Activated naive CD8-positive, alpha-beta T cell treated with anti-CD3 and anti-CD28 coated beads, Interleukin-2, amount 50 U/mL, for 24 hours (primary cell): Measurements from ENCODE around the gene WFIKKN1.

Experiments
- ATAC-seq: fragments of 150-1000 bp; cut with Tn5 transposase; one replicate; pipeline ENCODE4 v1.10.0; 2021
- DNase-seq: peaks from one replicate; pipeline ENCODE4 v3.0.0; 2021
- H3K27ac Mint-ChIP-seq: one replicate; pipeline ENCODE4 v1.8.0; 2021; ENCODE audit warnings: mild to moderate bottlenecking, mixed read lengths
- H3K27me3 Mint-ChIP-seq: one replicate; pipeline ENCODE4 v1.8.0; 2021; ENCODE audit warnings: mixed read lengths
- H3K36me3 Mint-ChIP-seq: one replicate; pipeline ENCODE4 v1.8.0; 2021; ENCODE audit warnings: low read depth, mixed read lengths
- H3K4me1 Mint-ChIP-seq: one replicate; pipeline ENCODE4 v1.8.0; 2021; ENCODE audit warnings: mixed read lengths
- H3K4me3 Mint-ChIP-seq: one replicate; pipeline ENCODE4 v1.8.0; 2021; ENCODE audit warnings: mild to moderate bottlenecking, moderate library complexity, mixed read lengths
- H3K9me3 Mint-ChIP-seq: one replicate; pipeline ENCODE4 v1.8.0; 2021; ENCODE audit warnings: mixed read lengths

Gene WFIKKN1

GRCh38 chr16:647173-647902 lies 16.6 kb downstream of the WFIKKN1 start:
- Mint-ChIP-seq H3K9me3 (no peaks in the 10 kb centered on the region), H3K27me3 (no peaks in the 10 kb centered on the region), H3K27ac (no peak overlapping the region), H3K36me3 (peaks cover 9% of the 10 kb centered on the region), H3K4me1 (peaks cover 24% of the 10 kb centered on the region), H3K4me3 (peak overlapping the region; percentile 6)
- DNase-seq (no peak), ATAC-seq (no peak)

- H3K27me3 Mint-ChIP-seq, result no peaks in the 10 kb centered on the region
- H3K27ac Mint-ChIP-seq, result peak overlapping the region; percentile 83
- peaks cover 11% of the 10 kb centered on the region for H3K36me3 Mint-ChIP-seq
- DNase-seq (peak; percentile 75), ATAC-seq (peak; percentile 38)
- H3K4me3 Mint-ChIP-seq, result peak overlapping the region; percentile 83
- H3K9me3 Mint-ChIP-seq, result no peaks in the 10 kb centered on the region
- peaks cover 21% of the 10 kb centered on the region for H3K4me1 Mint-ChIP-seq
Measured at GRCh38 chr16:648071-648780, 17.4 kb downstream of the WFIKKN1 start.

- Mint-ChIP-seq H3K4me3 (peak within 1 kb of the TSS; percentile 83), H3K4me1 (peaks cover 17% of the 10 kb centered on the region), H3K27me3 (no peaks in the 10 kb centered on the region), H3K36me3 (peaks cover 10% of the 10 kb centered on the region), H3K27ac (peak within 1 kb of the TSS; percentile 83), H3K9me3 (no peaks in the 10 kb centered on the region)
- DNase-seq (peak; percentile 96), ATAC-seq (peak; percentile 85)
Measured at GRCh38 chr16:648781-649589, 18.2 kb downstream of the WFIKKN1 start, which contains the start of gene WDR90. Gene WDR90 (plus strand): TSS chr16:649365. CDS start chr16:649417, 52 bp downstream.

- H3K4me3 Mint-ChIP-seq, result peak overlapping the region; percentile 79
- no peaks in the 10 kb centered on the region for H3K9me3 Mint-ChIP-seq
- DNase-seq (peak; percentile 35), ATAC-seq (no peak)
- peaks cover 5% of the 10 kb centered on the region for H3K36me3 Mint-ChIP-seq
- H3K27me3 Mint-ChIP-seq, result no peaks in the 10 kb centered on the region
- peak overlapping the region; percentile 65 for H3K27ac Mint-ChIP-seq
- H3K4me1 Mint-ChIP-seq, result peaks cover 10% of the 10 kb centered on the region
Measured at GRCh38 chr16:649631-650030, 18.8 kb downstream of the WFIKKN1 start.

GRCh38 chr16:651844-652243 lies 21.1 kb downstream of the WFIKKN1 start:
- H3K27me3 Mint-ChIP-seq, result no peaks in the 10 kb centered on the region
- H3K4me1 Mint-ChIP-seq, result peaks cover 10% of the 10 kb centered on the region
- H3K4me3 Mint-ChIP-seq, result no peak overlapping the region
- no peak for DNase-seq
- no peak overlapping the region for H3K27ac Mint-ChIP-seq
- H3K36me3 Mint-ChIP-seq, result peaks cover 4% of the 10 kb centered on the region
- no peak for ATAC-seq
- no peaks in the 10 kb centered on the region for H3K9me3 Mint-ChIP-seq

DNA sequence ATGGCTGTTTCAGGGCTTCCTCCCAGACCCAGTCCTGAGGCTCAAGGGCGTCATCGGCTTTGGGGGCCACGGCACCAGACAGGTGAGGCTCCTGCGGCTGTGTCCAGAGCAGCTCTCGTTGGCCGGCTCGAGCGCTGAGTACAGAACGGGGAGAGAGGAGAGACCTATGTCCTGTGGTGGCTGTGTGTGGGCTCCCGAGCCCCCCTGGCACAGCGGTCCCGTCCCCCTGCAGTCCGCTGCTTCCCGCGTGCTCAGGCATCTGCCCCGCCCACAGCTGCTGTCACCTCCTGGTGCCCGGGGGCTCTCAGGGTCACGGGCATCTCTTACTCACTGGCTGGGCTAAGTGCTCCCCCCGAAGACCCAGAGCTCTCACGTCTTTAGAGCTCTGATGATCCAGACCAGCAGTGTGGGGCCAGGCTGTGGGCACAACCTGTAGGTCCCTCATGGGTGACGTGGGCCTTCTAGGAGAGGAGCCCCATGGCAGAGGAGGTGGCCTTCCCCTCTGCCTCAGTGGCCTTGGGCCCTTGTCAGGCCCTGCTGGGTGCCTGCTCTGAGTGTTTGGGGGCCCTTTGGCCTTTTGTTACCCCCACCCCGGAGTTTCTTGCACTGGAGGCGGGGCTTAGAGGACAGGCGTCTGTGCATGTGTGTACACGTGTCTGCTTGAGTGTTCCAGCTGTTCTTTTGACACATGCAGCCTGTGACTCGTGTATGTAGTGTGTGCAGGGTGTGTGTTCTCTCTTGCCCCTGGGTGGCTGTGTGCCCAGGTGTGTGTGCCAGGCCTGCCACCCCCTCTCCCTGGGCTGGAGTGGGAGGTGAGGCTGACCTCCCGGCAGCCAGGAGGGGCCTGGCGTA lies 21.9 kb downstream of the WFIKKN1 start:
- H3K27me3 Mint-ChIP-seq, result no peaks in the 10 kb centered on the region
- H3K4me1 Mint-ChIP-seq, result peaks cover 10% of the 10 kb centered on the region
- ATAC-seq (no peak), DNase-seq (no peak)
- H3K36me3 Mint-ChIP-seq, result peaks cover 4% of the 10 kb centered on the region
- no peaks in the 10 kb centered on the region for H3K9me3 Mint-ChIP-seq
- H3K27ac Mint-ChIP-seq, result no peak overlapping the region
- no peak overlapping the region for H3K4me3 Mint-ChIP-seq

DNA sequence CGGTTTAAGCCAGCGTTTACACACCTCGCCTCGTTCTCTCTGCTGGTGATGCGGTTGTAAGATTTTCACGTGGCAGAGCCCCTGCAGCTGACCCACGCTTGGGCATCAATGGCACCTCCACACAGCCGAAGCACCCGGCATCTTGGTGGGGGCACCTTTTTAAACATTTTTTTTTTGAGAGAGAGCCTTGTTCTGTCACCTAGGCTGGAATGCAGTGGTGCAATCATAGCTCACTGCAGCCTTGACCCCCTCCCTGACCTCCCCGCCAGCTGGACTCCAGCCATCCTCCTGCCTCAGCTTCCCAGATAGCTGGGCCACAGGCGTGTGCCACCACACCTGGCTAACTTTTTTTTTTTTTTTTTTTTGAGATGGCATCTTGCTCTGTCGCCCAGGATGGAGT lies 23.2 kb downstream of the WFIKKN1 start:
- DNase-seq (no peak), ATAC-seq (no peak)
- Mint-ChIP-seq H3K4me1 (peaks cover 4% of the 10 kb centered on the region), H3K4me3 (no peak overlapping the region), H3K9me3 (no peaks in the 10 kb centered on the region), H3K27ac (no peak overlapping the region), H3K27me3 (no peaks in the 10 kb centered on the region), H3K36me3 (peaks cover 2% of the 10 kb centered on the region)

DNA sequence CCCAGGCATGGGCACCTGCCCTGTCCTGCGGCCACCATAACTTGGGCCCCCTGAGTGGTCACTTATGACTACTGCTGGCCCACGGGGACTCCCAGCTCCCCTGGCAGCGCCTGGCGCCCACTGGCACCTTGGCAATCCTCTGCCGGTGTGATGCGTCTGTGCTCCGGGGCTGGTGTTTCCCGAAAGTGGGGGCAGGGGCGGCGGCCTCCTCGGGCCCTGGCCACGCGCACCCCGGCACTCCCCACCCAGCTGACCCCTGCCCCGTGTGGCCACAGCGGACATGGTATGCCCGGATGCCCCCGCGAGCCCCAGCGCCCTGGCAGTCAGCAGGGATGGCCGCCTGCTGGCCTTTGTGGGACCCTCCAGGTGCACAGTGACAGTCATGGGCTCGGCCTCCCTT lies 26.7 kb downstream of the WFIKKN1 start:
- Mint-ChIP-seq H3K27me3 (no peaks in the 10 kb centered on the region), H3K27ac (no peak overlapping the region), H3K4me3 (no peak overlapping the region), H3K9me3 (no peaks in the 10 kb centered on the region), H3K4me1 (peaks cover 5% of the 10 kb centered on the region), H3K36me3 (peaks cover 3% of the 10 kb centered on the region)
- no peak for ATAC-seq
- no peak for DNase-seq

DNA sequence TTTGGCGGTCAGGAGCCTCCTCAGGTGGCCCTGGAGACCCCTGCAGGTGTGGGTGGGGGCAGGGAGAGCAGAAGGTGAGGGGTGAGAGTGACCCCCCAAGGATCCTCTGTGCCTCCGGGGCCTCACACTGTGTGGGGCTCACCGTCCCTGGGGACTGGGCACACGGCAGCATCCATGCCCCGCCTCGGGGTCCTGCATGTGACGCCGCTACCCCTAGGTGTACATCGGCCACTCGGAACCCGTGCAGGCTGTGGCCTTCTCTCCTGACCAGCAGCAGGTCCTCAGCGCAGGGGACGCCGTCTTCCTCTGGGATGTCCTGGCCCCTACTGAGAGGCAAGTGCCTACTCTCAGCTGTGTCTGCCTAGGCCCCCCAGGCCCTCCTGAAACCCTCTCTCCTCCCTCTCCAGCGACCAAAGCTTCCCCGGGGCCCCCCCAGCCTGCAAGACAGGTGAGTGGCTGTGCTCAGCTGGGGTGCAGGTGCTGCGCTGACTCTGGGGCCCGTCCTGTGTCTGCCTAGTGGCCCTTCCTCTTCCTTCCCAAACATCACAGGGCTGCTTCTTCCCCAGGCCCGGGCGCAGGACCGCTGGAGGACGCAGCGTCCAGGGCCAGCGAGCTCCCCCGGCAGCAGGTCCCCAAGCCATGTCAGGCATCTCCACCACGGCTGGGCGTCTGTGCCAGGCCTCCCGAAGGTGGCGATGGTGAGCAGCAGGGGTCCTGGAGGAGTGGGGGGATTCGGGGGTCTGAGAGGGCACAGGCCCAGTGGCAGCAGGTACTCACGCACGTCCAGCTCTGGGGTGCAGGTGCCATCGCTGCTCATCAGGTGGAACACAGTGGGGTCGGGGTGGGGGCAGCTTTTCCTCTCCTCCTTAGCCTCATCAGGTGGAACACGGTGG lies 28.1 kb downstream of the WFIKKN1 start:
- DNase-seq (no peak), ATAC-seq (no peak)
- Mint-ChIP-seq H3K36me3 (peaks cover 2% of the 10 kb centered on the region), H3K27ac (no peak overlapping the region), H3K4me1 (peaks cover 5% of the 10 kb centered on the region), H3K27me3 (no peaks in the 10 kb centered on the region), H3K4me3 (no peak overlapping the region), H3K9me3 (no peaks in the 10 kb centered on the region)

GRCh38 chr16:659618-660017 lies 28.8 kb downstream of the WFIKKN1 start:
- ATAC-seq (no peak), DNase-seq (no peak)
- Mint-ChIP-seq H3K27me3 (no peaks in the 10 kb centered on the region), H3K27ac (no peak overlapping the region), H3K4me1 (peaks cover 5% of the 10 kb centered on the region), H3K4me3 (no peak overlapping the region), H3K36me3 (peaks cover 2% of the 10 kb centered on the region), H3K9me3 (no peaks in the 10 kb centered on the region)

GRCh38 chr16:660132-660458 lies 29.3 kb downstream of the WFIKKN1 start:
- Mint-ChIP-seq H3K9me3 (no peaks in the 10 kb centered on the region), H3K27me3 (no peaks in the 10 kb centered on the region), H3K4me3 (no peak overlapping the region), H3K4me1 (peaks cover 5% of the 10 kb centered on the region), H3K36me3 (peaks cover 2% of the 10 kb centered on the region), H3K27ac (no peak overlapping the region)
- ATAC-seq, result no peak
- DNase-seq, result no peak

DNA sequence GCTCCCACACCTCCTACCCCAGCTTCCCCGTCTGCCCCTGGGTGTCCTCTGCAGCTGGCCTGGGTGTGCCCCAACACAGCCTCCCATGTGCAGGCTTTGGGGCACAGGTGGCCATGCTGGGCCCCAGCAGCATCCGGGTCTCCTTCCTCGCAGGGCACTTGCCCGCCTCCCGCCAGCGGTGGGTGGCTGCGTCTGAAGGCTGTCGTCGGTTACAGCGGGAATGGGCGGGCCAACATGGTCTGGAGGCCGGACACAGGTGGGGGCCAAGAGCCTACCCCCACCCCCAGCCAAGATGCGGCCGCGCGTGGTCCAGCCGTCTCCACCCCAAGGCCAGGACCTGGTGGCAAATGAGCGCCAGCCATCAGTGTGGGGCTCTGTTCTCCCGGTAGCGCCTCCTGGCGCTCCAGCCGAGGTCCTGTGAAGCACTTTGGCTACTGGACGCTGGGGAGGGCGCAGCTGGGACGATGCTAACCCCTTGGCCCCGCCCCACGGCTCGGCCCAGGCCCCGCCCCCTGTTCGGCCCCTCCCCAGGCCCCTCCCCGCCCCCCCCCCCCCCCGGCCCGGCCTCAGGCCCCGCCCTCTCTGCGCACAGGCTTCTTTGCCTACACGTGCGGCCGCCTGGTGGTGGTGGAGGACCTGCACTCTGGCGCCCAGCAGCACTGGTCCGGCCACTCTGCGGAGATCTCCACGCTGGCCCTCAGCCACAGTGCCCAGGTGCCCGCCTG lies 29.8 kb downstream of the WFIKKN1 start:
- no peak overlapping the region for H3K4me3 Mint-ChIP-seq
- peak; percentile 47 for ATAC-seq
- H3K9me3 Mint-ChIP-seq, result no peaks in the 10 kb centered on the region
- DNase-seq, result peak; percentile 68
- no peaks in the 10 kb centered on the region for H3K27me3 Mint-ChIP-seq
- no peak overlapping the region for H3K27ac Mint-ChIP-seq
- H3K36me3 Mint-ChIP-seq, result peaks cover 2% of the 10 kb centered on the region
- peaks cover 5% of the 10 kb centered on the region for H3K4me1 Mint-ChIP-seq
